HPDE6-E6E7 (cell line): ENCODE measurements around the gene RAB10.
"Not testable (repeated sequence)": the region's sequence is repeated elsewhere in the genome, so short reads cannot be mapped to it uniquely, and the experiment has no call there.

Source experiments
- DNase-seq: peaks from one replicate; pipeline ENCODE4 v3.0.0; 2011; ENCODE audit warnings: missing footprints; ENCODE audit errors: extremely low spot score

Gene RAB10

DNA sequence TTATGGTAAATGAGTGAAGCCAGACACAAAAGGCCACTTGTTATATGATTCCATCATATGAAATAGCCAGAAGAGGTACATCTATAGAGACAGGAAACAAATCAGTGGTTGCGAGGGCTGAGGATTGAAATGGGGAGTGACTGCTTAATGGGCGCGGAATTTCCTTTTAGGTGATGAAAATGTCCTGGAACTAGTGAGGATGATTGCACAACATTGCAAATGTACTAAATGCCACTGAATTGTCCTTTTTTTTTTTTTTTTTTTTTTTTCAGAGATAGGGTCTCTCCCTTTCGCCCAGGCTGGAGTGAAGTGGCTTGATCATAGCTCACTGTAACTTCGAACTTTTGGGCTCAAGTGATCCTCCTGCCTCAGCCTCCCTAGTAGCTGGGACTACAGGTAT, 123.7 kb downstream of the RAB10 start:
- DNase-seq, result no peak

DNA sequence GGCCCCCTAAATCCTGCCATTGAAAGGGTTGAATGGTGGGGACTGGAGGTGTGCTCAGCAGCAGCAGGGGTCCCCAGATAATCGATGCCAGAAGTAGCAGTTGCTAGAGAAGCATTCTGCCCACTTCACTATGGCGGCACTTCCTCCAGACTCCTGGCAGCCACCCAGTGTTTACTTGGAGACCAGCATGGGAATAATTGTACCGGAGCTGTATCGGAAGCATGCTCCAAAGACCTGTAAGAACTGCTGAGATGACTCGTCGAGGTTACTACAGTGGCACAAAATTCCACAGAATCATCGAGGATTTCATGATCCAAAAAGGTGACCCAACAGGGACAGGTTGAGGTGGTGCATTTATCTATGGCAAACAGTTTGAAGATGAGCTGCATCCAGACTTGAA, 128.0 kb downstream of the RAB10 start:
- no peak for DNase-seq

DNA sequence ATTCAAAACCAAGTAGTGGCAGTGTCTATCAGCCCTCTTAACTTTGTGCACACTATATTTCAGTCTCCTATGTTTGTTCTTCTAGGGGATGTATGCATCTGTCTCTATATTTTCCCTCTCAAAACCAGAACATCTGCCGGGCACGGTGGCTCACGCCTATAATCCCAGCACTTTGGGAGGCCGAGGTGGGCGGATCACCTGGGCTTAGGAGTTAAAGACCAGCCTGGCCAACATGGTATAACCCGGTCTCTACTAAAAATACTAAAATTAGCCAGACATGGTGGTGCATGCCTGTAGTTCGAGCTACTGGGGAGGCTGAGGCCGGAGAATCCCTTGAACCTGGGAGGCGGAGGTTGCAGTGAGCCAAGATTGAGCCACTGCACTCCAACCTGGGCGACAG, 129.1 kb downstream of the RAB10 start:
- DNase-seq, result no peak

DNA sequence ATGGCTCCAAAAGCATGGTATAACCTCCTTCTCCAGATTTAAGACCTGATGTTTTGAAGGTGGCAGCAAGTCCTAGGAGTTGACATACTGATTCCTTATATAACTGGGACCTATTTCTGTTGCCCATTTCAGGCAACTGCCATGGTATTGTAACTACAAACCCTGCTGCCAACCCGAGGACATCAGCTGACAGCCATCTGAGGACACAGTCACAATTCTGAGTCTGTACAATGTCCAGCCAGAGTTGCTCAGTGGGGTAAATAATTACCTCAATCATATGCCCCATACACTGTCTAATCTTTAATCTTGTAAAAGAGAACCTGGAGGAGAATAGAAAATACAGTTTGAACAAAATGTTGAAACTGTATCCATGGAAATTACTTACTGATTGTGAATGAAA, 130.3 kb downstream of the RAB10 start:
- DNase-seq, result no peak

- no peak for DNase-seq
These were observed 130.8 kb downstream of the RAB10 start for GRCh38 chr2:26164641-26165211.

DNA sequence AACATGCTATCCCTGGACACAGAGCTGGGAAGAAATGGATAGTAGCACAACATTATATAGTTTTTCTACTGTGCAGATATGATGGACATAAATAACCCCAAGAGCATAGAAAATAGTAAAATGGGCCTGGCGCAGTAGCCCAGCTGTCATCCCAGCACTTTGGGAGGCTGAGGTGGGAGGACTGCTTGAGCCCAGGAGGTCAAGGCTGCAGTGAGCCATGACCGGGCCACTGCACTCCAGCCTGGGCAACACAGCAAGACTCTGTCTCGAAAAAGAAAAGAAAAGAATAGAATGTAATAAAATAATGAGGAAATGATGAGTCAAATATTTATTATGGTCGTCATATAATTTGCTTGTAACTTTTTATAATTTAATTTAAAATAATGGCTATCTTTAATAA, 131.5 kb downstream of the RAB10 start:
- DNase-seq, result no peak

DNA sequence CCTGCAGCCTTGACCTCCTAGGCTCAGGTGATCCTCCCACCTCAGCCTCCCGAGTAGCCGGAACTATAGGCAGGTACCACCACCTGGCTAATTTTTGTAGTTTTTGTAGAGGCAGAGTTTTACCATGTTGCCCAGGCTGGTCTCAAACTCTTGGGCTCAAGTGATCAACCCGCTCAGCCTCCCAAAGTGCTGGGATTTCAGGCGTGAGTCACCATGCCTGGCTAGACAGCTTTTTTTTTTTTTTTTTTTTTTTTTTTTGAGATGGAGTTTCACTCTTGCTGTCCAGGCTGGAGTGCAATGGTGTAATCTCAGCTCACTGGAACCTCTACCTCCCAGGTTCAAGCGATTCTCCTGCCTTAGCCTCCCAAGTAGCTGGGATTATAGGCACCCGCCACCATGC, 132.7 kb downstream of the RAB10 start:
- not testable (repeated sequence) for DNase-seq

DNA sequence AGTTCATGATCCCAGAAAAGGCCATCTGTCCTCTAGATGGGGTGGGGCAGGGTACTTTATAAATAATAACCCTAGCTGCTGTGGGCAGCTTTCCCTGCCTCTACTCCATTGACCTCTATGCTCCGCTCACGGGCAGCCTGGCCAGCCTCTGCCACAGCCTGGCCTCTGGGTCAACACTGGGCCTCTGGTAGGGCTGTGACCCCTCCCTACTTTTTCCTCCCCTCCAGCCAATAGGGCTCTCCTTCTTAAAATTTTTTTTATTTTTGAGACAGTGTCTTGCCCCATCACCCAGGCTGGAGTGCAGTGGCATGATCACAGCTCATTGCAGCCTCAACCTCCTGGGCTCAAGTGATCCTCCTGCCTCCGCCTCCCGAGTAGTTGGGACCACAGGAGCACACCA, 134.9 kb downstream of the RAB10 start:
- DNase-seq, result no peak

- no peak for DNase-seq
These were observed 135.3 kb downstream of the RAB10 start for GRCh38 chr2:26169226-26169625.

DNA sequence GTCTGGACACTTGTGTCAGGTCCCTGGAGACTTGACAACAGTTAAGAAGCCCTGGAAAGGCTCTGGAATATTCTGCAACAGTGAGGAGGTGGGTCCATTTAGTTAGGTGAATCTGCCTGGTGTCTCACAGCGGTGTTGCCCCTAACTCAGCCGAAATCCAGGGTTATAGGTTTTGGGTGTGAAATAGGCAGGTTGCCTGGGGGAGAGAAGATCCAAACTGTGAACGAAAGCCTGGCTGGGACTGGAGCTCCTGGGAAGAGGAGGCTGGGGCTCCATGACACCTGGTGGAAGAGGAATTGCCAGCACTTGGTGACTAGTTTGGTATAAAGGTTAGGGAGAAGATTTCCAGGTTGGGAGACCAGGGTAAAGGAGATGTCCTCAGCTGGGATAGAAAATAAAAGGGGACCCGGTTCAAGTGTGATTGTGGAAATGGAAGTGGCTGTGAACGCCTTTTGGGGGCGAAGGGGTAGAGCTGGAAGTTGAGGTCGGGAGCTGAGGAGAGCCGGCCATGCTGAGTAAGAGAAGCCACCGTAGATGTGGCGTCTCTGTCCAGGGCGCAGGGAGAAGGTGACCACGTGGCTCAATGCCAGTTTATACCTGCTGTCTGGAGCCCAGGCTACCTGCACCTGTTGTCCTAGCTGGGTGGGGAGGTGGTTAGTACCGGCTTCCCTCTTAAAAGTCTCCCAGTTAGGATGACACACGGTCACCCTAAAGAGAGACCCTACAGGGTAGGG, 136.0 kb downstream of the RAB10 start:
- DNase-seq, result no peak

GRCh38 chr2:26170795-26171194, 136.9 kb downstream of the RAB10 start:
- no peak for DNase-seq

- no peak for DNase-seq
These were observed 138.4 kb downstream of the RAB10 start for GRCh38 chr2:26172189-26172870.

DNA sequence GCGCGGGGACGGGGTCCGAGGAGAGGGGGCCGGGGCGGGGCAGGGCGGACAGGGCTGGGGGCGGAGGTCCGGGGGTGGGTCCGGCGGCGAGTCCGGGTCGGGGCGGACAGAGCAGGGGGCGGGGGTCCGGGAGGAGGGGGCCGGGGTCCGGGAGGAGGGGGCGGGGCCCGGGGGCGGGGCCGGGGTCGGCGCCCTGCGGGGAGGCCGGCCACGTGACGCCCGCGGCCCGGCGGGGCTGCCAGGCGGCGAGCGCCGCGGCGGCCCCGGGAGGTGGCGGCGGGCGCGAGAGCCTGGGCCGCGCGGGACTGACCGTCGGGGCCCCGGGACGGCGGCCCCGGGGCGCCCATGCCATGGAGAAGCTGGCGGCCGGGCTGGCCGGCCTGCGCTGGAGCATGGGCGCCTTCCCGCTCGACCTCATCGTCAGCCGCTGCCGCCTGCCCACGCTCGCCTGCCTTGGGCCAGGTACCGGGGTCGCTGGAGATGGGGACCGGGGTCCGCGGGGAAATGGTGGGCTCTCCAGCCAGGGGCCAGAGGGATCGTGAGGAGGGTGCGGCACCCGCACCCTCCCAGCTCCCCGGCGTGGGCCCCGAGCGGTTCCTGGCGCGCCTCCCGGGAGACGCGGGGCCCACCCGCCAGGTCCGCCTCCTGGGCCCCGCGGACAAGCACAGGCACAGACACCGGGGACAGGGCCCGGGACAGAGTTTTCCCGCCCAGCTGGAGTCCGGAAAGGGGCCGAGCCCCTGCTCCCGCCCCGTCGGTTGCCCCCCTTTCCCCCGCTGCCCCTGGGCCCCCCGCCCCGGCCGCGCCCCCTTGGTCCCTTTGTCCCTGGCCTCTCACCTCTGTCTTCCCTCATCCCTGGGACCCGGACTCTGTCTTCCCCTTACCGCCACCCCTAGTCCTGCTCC, 139.2 kb downstream of the RAB10 start, which contains the start of gene GAREM2:
Gene GAREM2, plus strand, starts transcription at position 218 of the 905 bp plus-strand sequence. Its CDS starts 133 bp downstream, at position 351.
- no peak for DNase-seq

- DNase-seq, result no peak
These were observed 140.0 kb downstream of the RAB10 start for GRCh38 chr2:26173776-26174482.

GRCh38 chr2:26174691-26175465, 141.0 kb downstream of the RAB10 start:
- DNase-seq, result no peak

DNA sequence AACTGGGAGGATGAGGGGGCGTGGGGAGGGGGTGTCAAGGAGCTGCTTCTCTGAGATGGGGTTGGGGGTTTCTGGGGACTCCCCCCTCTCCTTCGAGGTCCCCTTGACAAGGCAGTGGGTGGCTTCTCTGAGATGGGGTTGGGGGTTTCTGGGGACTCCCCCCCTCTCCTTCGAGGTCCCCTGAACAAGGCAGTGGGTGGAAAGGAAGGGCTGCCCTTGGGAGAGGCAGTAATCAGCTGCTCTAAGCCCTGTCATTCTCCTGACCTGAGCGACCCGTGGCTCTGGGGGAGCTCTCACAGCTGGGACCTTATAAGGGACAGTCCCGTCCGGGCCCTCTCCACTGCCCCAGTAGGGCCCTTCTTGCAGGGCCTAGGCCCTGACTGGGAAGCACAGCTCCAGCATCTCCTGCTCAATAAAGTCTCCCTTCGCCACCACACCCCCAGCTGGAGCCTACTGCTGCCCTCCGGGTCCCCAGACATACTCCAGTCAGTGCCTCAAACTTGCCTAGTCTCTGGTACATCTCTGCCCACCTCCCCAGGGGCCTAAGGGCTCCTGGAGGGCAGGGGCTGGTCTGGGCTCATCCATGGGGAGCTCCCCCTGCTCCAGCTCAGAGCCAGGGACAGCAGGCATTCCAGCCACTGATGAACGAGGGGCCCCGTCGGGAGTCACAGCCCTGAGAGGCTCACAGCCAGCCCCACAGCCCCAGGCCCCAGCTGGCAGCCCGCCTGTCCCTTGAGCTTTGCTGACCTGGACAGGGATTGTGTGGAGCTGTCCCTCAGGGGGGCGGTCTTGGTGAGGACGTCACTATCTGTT, 141.8 kb downstream of the RAB10 start:
- DNase-seq, result no peak

DNA sequence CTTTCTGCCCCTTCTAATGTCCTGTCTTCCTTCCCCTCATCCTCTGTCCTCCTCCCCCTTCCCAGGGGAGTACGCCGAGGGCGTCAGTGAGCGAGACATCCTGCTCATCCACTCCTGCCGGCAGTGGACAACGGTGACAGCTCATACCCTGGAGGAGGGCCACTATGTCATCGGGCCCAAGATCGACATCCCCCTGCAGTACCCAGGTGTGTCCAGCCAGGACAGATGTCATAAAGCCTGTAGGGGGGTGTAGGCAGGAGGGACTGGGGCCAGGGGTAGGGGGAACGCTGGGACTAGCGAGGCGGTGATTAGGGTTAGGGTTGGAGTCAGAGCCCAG, 142.4 kb downstream of the RAB10 start:
- no peak for DNase-seq

- no peak for DNase-seq
These were observed 143.2 kb downstream of the RAB10 start for GRCh38 chr2:26177122-26177521.

DNA sequence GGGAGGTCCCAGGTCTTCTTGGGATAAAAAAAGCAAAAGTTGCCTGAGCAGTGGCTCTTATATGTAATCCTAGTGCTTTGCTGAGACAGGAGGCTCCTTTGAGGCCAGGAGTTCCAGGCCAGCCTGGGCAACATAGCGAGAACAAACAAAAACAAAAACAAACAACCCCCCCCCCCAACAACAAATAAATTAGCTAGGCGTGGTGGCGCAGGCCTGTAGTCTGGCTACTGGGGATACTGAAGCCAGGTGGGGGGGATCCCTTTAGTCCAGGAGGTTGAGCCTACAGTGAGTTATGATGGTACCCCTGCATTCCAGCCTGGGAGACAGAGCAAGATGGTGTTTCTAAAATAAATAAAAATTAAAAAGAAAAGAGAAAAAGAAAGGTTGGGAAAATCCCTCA, 144.4 kb downstream of the RAB10 start:
- no peak for DNase-seq
